Eye (tissue), 1 donor: Measurements from ENCODE around the gene PTPN14.
A peak's percentile ranks its signal among the peaks of the same experiment; 100 is the strongest.

Experiments
- DNase-seq: peaks from one replicate; pipeline ENCODE4 v3.0.0-alpha.2; 2015

PTPN14 gene

GRCh38 chr1:214326406-214326805, 225.0 kb downstream of the PTPN14 start:
- DNase-seq, result no peak

- DNase-seq, result no peak
Observed at GRCh38 chr1:214324896-214325800, 226.3 kb downstream of the PTPN14 start.

GRCh38 chr1:214321705-214322453, 229.5 kb downstream of the PTPN14 start:
- DNase-seq, result peak; percentile 15

DNA sequence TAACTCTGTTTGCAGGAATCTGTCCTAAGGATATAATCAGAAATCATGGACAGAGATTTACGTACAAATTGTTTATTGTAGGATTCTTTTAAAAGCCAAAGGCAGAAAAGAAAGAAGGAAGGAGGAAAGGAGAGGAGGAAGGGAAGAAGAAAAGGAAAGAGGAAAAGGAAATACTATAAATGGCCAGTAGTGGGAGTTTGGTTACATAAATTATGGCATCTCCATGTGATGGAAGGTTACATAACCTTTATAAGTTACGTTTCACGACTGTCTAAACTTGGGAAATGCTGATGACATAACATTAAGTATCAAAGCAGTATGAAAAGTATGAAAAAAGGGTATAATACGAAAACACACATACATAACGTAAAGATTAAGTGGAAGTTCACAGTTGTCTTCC, 231.5 kb downstream of the PTPN14 start:
- no peak for DNase-seq

DNA sequence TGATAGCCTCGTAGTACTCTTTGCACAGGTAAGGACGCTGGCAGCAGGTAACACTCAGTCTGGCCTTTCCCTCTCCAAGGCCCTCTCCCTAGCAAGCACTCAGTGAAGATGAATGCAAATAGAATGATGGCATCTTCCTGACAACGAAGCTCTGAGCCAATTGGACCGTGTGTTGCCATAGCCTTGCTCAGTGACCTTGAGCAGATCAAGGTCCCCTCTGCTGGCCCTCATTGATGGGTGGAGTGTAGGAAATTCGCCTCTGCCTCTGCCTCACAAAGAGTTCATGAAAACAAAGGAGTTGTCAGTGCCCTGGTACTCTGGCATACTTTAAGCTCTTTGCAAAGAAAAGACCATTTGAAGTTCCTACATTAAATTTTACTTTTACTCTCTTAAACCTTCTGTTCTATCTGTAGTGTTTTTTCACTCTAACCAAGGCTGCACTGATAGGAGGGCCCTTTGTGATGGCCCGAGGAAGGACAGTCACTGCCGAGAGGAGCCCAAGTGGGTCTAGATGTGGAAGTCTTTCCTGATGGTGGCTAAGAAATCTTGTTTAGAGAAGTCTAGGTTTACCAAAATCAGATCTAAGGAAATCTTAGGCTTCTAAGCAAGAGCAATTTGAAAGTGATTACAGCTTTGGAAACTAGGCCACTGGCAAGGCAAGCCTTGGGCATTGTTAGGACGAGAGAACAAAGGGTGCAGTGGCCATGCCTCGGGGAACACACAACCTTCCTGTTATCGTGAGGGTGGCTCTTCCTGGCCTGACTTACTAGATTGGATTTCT, 232.3 kb downstream of the PTPN14 start:
- DNase-seq, result peak; percentile 79

- DNase-seq, result no peak
Observed at GRCh38 chr1:214318356-214318755, 233.0 kb downstream of the PTPN14 start.

- DNase-seq, result no peak
Observed at GRCh38 chr1:214317734-214318133, 233.7 kb downstream of the PTPN14 start.

- no peak for DNase-seq
Observed at GRCh38 chr1:214317300-214317699, 234.1 kb downstream of the PTPN14 start.

DNA sequence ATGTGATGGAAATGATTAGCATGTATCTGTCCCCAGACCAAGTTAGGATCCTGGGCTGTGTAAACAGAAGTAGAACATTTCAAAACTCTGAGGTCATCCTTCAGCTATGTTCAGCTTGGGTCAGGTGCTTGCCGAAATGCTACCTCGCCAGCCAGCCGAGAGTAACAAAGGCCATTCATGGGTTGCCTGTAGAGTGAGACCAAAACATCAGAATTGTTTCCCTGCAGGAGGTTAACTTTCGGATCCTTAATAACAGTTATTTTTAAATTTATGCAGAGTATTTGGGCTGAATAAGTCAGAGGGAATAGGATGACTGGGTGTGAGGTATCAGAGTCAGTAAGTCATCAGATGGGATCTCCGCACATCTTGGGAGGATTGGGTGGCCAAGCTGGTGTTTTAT, 234.8 kb downstream of the PTPN14 start:
- DNase-seq, result no peak

DNA sequence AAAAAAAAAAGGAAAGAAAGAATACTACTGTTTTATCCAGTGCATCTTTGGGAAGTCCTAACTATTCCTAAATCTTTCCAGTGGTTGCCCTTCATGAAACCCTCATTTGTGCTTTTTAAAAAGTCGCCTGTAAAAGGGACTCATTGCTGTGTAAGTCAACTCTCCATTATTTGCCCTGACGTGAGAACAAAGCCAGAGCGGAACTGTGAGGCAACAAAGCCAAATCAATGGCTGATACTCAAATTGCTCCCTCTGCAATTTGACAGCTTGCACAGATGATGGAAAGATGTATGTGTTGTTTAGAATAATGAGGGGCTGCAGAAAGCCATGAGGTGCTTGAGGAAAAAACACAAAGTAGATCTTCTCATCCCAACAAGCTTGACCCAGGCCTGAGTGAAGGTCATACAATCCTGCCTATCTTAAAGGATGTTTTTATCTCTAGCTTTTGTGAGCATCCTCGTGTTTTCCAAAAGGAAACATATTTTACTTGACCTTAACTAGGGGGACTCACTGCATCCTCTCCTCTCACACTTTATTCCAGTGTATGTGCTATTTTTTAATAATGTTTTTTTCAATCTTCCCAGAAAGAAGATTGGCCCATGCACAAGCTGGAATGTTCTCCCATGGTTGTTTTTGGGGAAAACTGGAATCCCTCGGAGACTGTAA, 237.1 kb downstream of the PTPN14 start:
- DNase-seq, result peak; percentile 67

- DNase-seq, result no peak
Observed at GRCh38 chr1:214312530-214313051, 238.8 kb downstream of the PTPN14 start.

- DNase-seq, result no peak
Observed at GRCh38 chr1:214310777-214311690, 240.4 kb downstream of the PTPN14 start.

DNA sequence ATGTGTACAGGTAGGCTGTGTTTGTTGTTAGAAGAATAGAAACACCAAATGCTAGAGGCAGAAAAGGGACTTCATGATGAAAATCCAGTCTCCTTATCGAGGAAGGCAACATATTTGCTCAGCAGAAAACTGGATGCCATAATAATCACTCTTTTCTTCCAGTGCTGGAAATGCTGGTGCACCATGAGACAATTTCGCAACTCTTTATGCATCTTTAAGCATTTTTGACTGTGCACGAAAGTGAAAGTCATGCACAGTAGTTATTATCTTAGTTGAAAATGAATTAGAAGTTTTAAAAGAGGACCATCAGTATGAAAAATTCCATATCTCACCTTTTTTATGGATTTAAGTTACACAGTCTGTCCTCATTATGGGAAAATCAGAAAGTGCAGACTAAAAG, 241.4 kb downstream of the PTPN14 start:
- DNase-seq, result no peak

GRCh38 chr1:214306269-214306668, 245.1 kb downstream of the PTPN14 start:
- DNase-seq, result no peak

GRCh38 chr1:214305164-214305751, 246.1 kb downstream of the PTPN14 start:
- DNase-seq, result no peak

- DNase-seq, result peak; percentile 58
Observed at GRCh38 chr1:214303141-214303930, 248.1 kb downstream of the PTPN14 start.

DNA sequence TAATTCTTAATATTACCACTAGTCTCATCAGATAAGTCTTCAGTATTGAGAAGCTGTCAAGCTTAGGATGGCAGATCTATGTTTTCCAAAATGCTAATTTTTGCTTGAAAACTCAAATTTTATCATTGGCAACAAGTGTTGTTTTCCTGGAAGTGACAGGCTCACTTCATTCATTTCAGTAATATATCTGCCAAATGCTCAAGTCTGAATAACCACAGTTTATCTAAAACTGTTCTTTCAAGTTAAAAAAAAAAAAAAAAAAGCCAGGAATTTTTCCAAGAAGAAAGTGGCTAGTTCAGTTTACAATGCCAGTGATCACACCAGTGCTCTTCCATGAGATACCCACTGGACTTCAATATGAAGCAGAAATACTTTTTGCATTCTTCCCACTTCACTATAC, 249.9 kb downstream of the PTPN14 start:
- DNase-seq, result no peak

DNA sequence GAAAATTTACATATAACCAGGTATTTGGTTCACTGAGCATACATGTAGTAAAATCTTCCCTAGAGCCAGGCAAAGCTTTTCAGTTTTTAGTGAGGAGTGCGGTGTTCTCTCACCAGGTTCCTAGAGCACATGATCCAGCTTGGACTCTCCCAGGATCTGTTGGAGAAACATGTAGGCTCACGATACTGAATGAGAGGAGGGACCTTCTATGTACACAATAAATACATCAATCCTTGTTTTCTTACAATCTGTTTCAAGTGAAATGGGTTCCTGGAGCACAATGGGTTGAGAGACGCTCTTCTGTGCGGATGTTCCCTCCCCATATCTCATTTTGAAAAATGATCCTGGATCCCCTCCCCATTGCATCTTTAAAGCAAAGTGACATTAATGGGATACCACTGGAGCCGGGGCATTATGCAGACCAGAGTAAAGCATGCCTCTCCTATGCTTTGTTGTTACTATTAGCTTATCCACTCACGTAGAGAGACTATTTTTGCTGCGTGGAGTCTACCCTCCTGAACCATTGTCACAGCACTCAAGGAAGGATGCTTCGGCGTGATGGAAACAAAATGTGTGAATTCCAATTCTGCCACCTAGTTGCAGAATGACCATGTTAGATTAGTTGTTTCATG, 251.1 kb downstream of the PTPN14 start:
- DNase-seq, result no peak
